ENCODE results near the gene ARSG.
"Not testable (repeated sequence)": the region's sequence is repeated elsewhere in the genome, so short reads cannot be mapped to it uniquely, and the experiment has no call there.

The ARSG gene

DNA sequence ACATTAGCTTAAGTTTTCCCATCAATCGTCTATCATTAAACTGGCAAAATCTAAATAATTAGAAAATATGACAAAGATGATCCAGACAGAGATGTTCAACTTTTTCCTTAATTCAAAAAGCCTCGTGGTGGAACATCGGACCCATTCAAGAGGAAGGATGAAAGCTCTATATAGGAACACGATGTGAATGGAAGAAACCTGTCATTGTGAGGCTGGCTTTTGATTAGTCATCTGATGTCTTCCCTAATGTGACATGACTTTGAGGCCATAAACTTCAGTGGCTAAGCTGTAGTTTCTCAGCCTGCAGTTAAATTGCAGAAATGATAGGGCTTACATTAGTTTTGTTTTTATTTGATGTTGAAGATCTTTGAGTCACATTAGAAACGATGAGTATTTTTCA is 42.4 kb upstream of the ARSG start:
- ChIA-PET CTCF (interaction anchor here (0.5 to 1.2 kb wide), 3 partner anchors 43 to 81 kb away, joined by 3 to 4 read pairs (median 3); no protein-coding TSS in a partner anchor), POLR2A (interaction anchor here (1.0 to 3.4 kb wide), 9 partner anchors 10 to 208 kb away, joined by 3 to 19 read pairs (median 9); partner anchors contain the start of genes ARSG, SLC16A6 and WIPI1)
- no peak for DNase-seq (ENCODE audit: extremely low spot score)
- no peak for TF ChIP-seq NFRKB (IDR thresholded peaks at IDR 0.05)
- TF ChIP-seq FOXK2 (IDR thresholded peaks at IDR 0.05), result no peak
- no peak for TF ChIP-seq FOXA1 (IDR thresholded peaks at IDR 0.05)
- TF ChIP-seq L3MBTL2 (conservative IDR thresholded peaks at IDR 0.05), result no peak
- TF ChIP-seq FOXM1 (IDR thresholded peaks at IDR 0.05; ENCODE audit: borderline replicate concordance), result no peak
- no peak for TF ChIP-seq HDGF (IDR thresholded peaks at IDR 0.05; ENCODE audit: borderline replicate concordance)
- TF ChIP-seq ARNT (IDR thresholded peaks at IDR 0.05), result no peak
- TF ChIP-seq SP1 (IDR thresholded peaks at IDR 0.05), result no peak
- TF ChIP-seq TARDBP (IDR thresholded peaks at IDR 0.05), result no peak
- TF ChIP-seq ELF4 (IDR thresholded peaks at IDR 0.05), result no peak
- no peak for TF ChIP-seq LEF1 (IDR thresholded peaks at IDR 0.05; ENCODE audit: borderline replicate concordance)
- TF ChIP-seq, protein P1, sequence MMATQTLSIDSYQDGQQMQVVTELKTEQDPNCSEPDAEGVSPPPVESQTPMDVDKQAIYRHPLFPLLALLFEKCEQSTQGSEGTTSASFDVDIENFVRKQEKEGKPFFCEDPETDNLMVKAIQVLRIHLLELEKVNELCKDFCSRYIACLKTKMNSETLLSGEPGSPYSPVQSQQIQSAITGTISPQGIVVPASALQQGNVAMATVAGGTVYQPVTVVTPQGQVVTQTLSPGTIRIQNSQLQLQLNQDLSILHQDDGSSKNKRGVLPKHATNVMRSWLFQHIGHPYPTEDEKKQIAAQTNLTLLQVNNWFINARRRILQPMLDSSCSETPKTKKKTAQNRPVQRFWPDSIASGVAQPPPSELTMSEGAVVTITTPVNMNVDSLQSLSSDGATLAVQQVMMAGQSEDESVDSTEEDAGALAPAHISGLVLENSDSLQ (IDR thresholded peaks at IDR 0.05), result no peak
- no peak for TF ChIP-seq SUZ12 (IDR thresholded peaks at IDR 0.05)
- no peak for TF ChIP-seq CTBP1 (IDR thresholded peaks at IDR 0.05; ENCODE audit: borderline replicate concordance)

DNA sequence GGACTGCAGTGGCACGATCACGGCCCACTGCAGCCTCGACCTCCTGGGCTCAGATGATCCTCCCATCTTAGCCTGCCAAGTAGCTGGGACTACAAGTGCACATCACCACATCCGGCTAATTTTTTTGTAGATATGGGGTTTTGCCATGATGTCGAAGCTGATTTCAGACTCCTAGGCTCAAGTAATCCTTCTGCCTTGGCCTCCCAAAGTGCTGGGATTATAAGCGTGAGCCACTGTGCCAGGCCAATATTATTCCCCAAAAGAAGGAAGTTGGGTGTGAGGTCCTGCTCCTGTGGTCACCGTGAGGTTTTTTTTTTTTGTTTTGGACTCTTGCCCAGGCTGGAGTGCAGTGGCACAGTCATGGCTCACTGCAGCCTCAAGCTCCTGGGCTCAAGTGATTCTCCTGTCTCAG is 41.9 kb upstream of the ARSG start:
- POLR2A ChIA-PET, result interaction anchor here (3.3 to 3.4 kb wide), 2 partner anchors 10 to 208 kb away, joined by 15 to 19 read pairs; partner anchors contain the start of gene WIPI1
- TF ChIP-seq L3MBTL2 (conservative IDR thresholded peaks at IDR 0.05), result no peak
- no peak for TF ChIP-seq CTBP1 (IDR thresholded peaks at IDR 0.05; ENCODE audit: borderline replicate concordance)
- TF ChIP-seq ELF4 (IDR thresholded peaks at IDR 0.05), result no peak
- TF ChIP-seq FOXK2 (IDR thresholded peaks at IDR 0.05), result no peak
- TF ChIP-seq SP1 (IDR thresholded peaks at IDR 0.05), result no peak
- TF ChIP-seq NFRKB (IDR thresholded peaks at IDR 0.05), result no peak
- TF ChIP-seq HDGF (IDR thresholded peaks at IDR 0.05; ENCODE audit: borderline replicate concordance), result no peak
- TF ChIP-seq, protein P1 (IDR thresholded peaks at IDR 0.05), result no peak
- TF ChIP-seq ARNT (IDR thresholded peaks at IDR 0.05), result no peak
- no peak for TF ChIP-seq LEF1 (IDR thresholded peaks at IDR 0.05; ENCODE audit: borderline replicate concordance)
- no peak for TF ChIP-seq FOXM1 (IDR thresholded peaks at IDR 0.05; ENCODE audit: borderline replicate concordance)
- DNase-seq (ENCODE audit: extremely low spot score), result no peak
- CTCF ChIA-PET, result interaction anchor here (1.2 kb wide), 1 partner anchor 49 kb away, joined by 4 read pairs; no protein-coding TSS in a partner anchor

DNA sequence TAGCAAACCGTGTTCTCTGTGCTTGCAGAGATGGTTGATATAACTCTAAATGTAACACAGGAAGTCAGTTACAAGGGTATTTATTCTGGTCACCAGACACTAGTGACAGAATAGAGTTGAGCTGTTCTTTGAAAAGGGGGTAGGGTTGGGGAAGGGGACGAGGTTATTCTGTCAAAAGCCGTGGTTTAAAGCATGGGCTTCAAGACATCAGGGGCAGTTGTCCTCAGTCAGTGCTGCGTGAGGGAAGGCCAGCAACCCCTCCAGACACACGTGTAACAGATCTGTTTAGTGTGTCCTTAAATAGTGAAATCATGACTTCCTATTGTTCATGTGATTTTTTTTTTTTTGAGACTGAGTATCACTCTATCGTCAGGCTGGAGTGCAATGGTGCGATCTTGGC is 37.9 kb upstream of the ARSG start:
- DNase-seq (ENCODE audit: extremely low spot score); CTCF ChIA-PET; POLR2A ChIA-PET: not testable (repeated sequence)

DNA sequence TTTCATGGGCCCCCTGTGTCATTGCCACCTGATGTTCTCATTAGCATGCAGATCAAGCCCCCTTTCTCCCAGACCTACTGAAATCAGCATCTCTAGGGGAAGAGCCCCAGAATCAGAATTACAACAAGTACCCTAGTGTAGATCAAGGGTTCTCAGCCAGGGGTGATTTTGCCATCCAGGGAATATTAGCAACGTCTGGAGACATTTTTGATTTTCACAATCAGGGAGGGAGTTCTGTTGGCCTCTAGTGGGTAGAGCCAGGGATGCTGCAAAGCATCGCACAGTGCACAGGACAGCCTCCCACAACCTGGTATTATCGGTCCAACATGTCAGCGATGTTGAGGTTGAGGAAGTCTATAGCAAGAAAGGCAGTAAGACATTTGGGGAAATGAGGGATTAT is 36.1 kb upstream of the ARSG start:
- CTCF ChIA-PET, result no interaction called here
- TF ChIP-seq HDGF (IDR thresholded peaks at IDR 0.05; ENCODE audit: borderline replicate concordance), result no peak
- no peak for TF ChIP-seq ARNT (IDR thresholded peaks at IDR 0.05)
- TF ChIP-seq LEF1 (IDR thresholded peaks at IDR 0.05; ENCODE audit: borderline replicate concordance), result no peak
- no peak for TF ChIP-seq L3MBTL2 (conservative IDR thresholded peaks at IDR 0.05)
- TF ChIP-seq SUZ12 (IDR thresholded peaks at IDR 0.05), result no peak
- no peak for TF ChIP-seq FOXK2 (IDR thresholded peaks at IDR 0.05)
- TF ChIP-seq NFRKB (IDR thresholded peaks at IDR 0.05), result no peak
- TF ChIP-seq FOXA1 (IDR thresholded peaks at IDR 0.05), result no peak
- TF ChIP-seq TARDBP (IDR thresholded peaks at IDR 0.05), result no peak
- TF ChIP-seq BHLHE40 (IDR thresholded peaks at IDR 0.05; ENCODE audit: borderline replicate concordance), result no peak
- TF ChIP-seq ZNF384 (IDR thresholded peaks at IDR 0.05), result no peak
- TF ChIP-seq, protein P1 (IDR thresholded peaks at IDR 0.05), result no peak
- TF ChIP-seq SP1 (IDR thresholded peaks at IDR 0.05), result no peak
- no peak for TF ChIP-seq ELF4 (IDR thresholded peaks at IDR 0.05)
- no peak for TF ChIP-seq FOXM1 (IDR thresholded peaks at IDR 0.05; ENCODE audit: borderline replicate concordance)
- POLR2A ChIA-PET, result no interaction called here
- no peak for DNase-seq (ENCODE audit: extremely low spot score)

DNA sequence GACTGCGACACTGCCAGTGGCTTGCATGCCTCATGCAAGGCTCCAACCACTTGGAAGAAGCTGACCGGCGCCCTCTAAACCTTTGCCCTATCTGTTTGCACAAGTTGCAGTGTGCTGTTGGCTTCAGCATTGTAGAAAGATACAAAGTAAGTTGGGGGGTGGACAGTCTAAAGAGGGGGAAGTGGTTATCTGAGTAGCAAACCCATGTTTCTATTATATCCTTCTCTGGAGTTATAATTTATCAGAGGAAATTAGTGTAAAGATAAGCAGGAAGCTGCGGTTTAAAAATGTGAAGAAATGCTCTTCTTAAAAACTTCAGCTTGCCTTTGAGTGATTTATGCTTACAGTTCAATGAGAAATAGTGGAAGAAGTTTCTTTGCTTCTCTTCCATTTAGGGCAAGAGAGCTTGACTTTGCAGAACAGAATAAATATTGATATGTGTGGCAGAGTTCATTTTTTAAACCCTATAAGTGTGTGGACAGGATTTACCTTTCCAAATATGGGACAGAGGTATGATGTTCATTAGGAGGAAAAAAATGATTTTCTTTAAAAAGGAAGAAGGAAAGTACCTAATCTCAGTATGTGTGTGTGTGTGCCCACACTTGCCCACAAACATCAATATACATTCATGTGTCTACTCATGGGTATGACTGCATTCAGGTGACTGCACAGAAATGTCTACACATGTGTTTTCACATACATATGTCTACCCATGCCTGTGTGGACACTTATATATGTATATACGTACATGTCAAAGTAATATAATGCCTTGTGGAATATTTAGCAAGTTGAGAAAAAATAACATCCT is 35.4 kb upstream of the ARSG start:
- no peak for TF ChIP-seq ELF4 (IDR thresholded peaks at IDR 0.05)
- no peak for TF ChIP-seq FOXA1 (IDR thresholded peaks at IDR 0.05)
- no peak for TF ChIP-seq ZNF384 (IDR thresholded peaks at IDR 0.05)
- TF ChIP-seq L3MBTL2 (conservative IDR thresholded peaks at IDR 0.05), result no peak
- TF ChIP-seq TARDBP (IDR thresholded peaks at IDR 0.05), result no peak
- TF ChIP-seq FOXM1 (IDR thresholded peaks at IDR 0.05; ENCODE audit: borderline replicate concordance), result no peak
- no peak for TF ChIP-seq BHLHE40 (IDR thresholded peaks at IDR 0.05; ENCODE audit: borderline replicate concordance)
- no peak for TF ChIP-seq SP1 (IDR thresholded peaks at IDR 0.05)
- TF ChIP-seq ARNT (IDR thresholded peaks at IDR 0.05), result no peak
- no peak for TF ChIP-seq LEF1 (IDR thresholded peaks at IDR 0.05; ENCODE audit: borderline replicate concordance)
- no peak for TF ChIP-seq NFRKB (IDR thresholded peaks at IDR 0.05)
- TF ChIP-seq, protein P1 (IDR thresholded peaks at IDR 0.05), result no peak
- TF ChIP-seq HDGF (IDR thresholded peaks at IDR 0.05; ENCODE audit: borderline replicate concordance), result no peak
- no peak for TF ChIP-seq CTBP1 (IDR thresholded peaks at IDR 0.05; ENCODE audit: borderline replicate concordance)
- ChIA-PET POLR2A (no interaction called here), CTCF (no interaction called here)
- DNase-seq (ENCODE audit: extremely low spot score), result no peak

DNA sequence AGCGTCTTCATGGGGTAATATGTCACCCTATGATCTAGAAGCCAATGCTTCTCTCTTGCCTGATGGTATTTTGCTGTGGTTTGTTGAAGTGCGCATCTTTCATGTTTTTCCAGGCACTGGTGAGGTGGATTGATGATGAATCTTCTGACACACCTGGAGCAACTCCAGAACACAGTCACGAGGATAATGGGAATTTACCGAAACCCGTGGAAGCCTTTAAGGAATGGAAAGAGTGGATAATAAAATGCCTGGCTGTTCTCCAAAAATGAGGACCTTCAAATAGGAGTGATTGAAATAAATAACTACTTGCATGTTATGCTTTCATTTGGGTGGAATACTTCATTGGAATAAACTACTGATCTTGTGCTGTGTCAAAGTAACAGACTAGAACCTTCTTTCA is 34.6 kb upstream of the ARSG start:
- CTCF ChIA-PET; POLR2A ChIA-PET; DNase-seq (ENCODE audit: extremely low spot score): not testable (repeated sequence)
